Activated CD8-positive, alpha-beta memory T cell treated with anti-CD3 and anti-CD28 coated beads for 1 hour (primary cell): Measurements from ENCODE around the gene DGLUCY.

Source experiments
- DNase-seq, 2 donors: peaks; one replicate each; pipeline ENCODE4 v3.0.0-alpha.2; 2020; ENCODE audit warnings: low read depth in 1 of 2; ENCODE audit errors: extremely low read depth in 1 of 2

The DGLUCY gene

DNA sequence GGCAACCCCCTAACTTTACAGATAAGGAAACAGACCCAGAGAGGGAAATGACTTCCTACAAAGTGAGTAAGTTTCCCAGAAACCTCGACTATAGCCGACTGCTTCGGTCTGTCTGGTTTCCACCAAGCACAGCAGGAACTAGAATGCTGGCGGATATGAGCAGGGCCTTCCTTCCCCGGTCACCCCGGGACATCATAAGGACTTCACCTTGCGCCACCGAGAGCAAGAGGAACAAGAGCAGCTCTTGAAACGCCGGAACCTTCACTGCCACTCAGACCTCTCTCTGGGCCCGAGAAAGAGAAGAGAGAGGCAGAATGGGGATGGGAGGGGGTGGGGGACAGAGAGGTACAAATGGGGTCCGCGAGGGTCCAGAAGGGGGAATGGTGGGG, 160.0 kb downstream of the DGLUCY start:
- DNase-seq: no peak

DNA sequence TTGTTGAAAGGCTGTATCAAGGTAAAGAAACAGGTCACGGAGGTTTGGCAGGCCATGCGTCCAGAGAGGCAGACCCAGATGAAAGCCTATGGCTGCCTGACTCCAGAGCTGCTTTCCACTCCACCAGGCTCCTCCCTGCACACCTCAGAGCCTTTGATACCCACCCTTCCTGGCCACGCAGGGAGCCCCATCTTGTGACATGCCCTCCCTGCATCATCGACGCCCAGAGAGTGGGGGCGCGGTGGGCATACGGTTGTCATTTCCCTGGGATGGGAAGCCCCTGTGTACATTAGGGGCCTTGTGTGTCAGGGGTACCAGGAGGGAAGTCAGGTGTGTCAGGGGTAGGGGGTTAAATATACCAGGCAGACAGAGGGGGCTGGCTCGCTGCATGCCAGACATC, 160.9 kb downstream of the DGLUCY start:
- DNase-seq: no peak
